Renal cortex interstitium (tissue), 15 donors: ENCODE measurements around the gene ERVMER34-1. TPM values are rescaled to one million over a fixed set of nuclear protein-coding genes. Genes with fewer than 3 reads are reported as not detected.

ENCODE experiments used
- DNase-seq, 11 donors: peaks; one replicate each; pipeline ENCODE4 v3.0.0-alpha.2; 2013; ENCODE audit warnings: low read depth in 9 of 11, low spot score in 4 of 11; ENCODE audit errors: extremely low read depth in 1 of 11
- long read RNA-seq, 16 experiments: transcript quantifications; one replicate each; lab custom pipeline, GENCODE V29; 2026
- polyA plus RNA-seq, 3 donors: library from polyadenylated mRNA; unstranded; fragments of 120-200 nt; gene quantifications; one replicate each; pipeline ENCODE4 v1.2.1, GENCODE V29; 2013; ENCODE audit not compliant: insufficient read length in 3 of 3

The ERVMER34-1 gene, protein sequence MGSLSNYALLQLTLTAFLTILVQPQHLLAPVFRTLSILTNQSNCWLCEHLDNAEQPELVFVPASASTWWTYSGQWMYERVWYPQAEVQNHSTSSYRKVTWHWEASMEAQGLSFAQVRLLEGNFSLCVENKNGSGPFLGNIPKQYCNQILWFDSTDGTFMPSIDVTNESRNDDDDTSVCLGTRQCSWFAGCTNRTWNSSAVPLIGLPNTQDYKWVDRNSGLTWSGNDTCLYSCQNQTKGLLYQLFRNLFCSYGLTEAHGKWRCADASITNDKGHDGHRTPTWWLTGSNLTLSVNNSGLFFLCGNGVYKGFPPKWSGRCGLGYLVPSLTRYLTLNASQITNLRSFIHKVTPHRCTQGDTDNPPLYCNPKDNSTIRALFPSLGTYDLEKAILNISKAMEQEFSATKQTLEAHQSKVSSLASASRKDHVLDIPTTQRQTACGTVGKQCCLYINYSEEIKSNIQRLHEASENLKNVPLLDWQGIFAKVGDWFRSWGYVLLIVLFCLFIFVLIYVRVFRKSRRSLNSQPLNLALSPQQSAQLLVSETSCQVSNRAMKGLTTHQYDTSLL
- 1 to 10 TPM; 3.3 to 4.1 (median 3.9) TPM for polyA plus RNA-seq
- long read RNA-seq, donor 1, result 0 reads
- long read RNA-seq, donor 2, partial matches to known transcripts, result 0 of 1 reads
- long read RNA-seq, donor 2, other reads (novel, unspliced or antisense), result 0 of 1 reads
- long read RNA-seq, donor 3, partial matches to known transcripts, result 0 of 3 reads
- long read RNA-seq, donor 3, other reads (novel, unspliced or antisense), result 0 of 3 reads
- long read RNA-seq, donor 4, partial matches to known transcripts, result 0 of 1 reads
- long read RNA-seq, donor 4, other reads (novel, unspliced or antisense), result 0 of 1 reads
- long read RNA-seq, donor 5, result 0 reads
- long read RNA-seq, donor 6, partial matches to known transcripts, result 0 of 2 reads
- long read RNA-seq, donor 6, other reads (novel, unspliced or antisense), result 0 of 2 reads
- long read RNA-seq, donor 7, partial matches to known transcripts, result 0 of 1 reads
- long read RNA-seq, donor 7, other reads (novel, unspliced or antisense), result 0 of 1 reads
- long read RNA-seq, donor 8, result 0 reads
- long read RNA-seq, donor 9, partial matches to known transcripts, result 0 of 1 reads
- long read RNA-seq, donor 9, other reads (novel, unspliced or antisense), result 0 of 1 reads
- long read RNA-seq, donor 10, partial matches to known transcripts, result 0 of 1 reads
- long read RNA-seq, donor 10, other reads (novel, unspliced or antisense), result 0 of 1 reads
- long read RNA-seq, donor 11, partial matches to known transcripts, result 0 of 2 reads
- long read RNA-seq, donor 11, other reads (novel, unspliced or antisense), result 0 of 2 reads
- long read RNA-seq, donor 12, partial matches to known transcripts, result 51 of 129 reads
- long read RNA-seq, donor 12, other reads (novel, unspliced or antisense), result 77 of 129 reads
- long read RNA-seq, donor 13, result 0 reads
- long read RNA-seq, donor 14, partial matches to known transcripts, result 0 of 1 reads
- long read RNA-seq, donor 14, other reads (novel, unspliced or antisense), result 0 of 1 reads
- long read RNA-seq, donor 15, result 0 reads
- long read RNA-seq, donor 16, result 0 reads

DNA sequence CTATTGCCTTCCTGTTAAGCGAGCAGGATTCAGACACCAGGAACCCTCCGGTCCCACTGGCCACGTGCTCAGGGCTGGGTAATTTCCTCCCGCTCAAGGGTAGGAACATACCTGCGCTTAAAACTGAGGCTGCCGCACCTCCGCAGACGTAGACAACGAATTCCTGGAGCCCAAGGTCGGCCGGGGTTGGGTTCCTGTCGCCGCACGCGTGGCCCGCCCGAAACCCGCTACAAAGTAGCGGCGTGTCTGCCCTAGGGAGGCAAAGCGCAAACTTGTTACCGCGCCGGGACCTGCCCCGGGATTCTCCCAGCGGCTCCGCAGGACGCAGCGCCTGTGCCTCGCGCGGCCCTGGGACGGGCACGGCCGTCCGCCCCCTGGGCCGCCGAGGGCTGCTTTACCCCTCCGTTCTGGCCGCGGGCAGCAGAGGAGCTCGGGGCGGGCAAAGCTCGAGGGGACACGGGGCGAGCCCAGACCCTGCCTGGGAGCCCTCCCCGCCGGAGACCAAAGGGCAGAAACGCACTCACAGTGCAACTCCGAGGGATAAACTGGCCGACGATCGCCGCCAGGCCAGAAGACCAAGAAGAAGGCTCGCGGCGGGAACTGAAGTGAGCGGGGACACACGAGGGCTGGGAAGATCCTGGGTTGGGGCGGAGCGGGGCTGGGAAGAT, at the start of gene ERVMER34-1:
Gene ERVMER34-1 (minus strand): TSS at position 607 of the 668 bp plus-strand sequence. CDS start 5,905 bp downstream, outside the sequence.
- peak in 5 of 11 donors; percentile 31 to 47 (median 35) for DNase-seq

DNA sequence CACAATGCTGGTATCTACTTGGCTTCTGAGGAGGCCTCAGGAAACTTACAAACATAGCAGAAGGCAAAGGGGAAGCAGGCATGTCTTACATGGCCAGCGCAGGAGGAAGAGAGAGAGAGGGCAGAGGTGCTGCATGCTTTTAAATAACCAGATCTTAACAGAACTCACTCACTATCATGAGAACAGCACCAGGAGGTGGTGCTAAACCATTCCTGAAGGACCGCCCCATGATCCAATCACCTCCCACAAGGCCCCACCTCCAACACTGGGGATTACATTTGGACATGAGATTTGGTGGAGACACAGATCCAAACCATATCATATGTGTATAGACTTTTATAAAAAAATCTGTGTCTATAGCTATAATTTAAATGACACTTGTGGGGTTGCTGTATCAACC, 48.6 kb upstream of the ERVMER34-1 start:
- no peak for DNase-seq

DNA sequence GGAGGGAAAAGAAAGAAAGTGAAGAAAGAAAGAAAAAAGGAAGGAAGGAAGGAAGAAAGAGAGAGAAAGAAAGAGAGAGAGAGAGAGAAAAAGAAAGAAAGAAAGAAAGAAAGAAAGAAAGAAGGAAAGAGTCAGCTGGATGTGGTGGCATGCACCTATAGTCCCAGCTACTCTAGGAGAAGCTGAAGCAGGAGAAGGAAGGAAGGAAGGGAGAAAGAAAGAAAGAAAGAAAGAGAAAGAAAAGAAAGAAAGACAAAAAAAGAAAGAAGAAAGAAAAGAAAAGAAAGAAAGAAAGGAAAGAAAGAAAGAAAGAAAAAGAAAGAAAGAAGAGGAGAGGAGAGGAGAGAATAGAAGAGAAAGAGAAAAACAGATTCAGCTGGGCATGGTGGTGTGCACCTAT, 44.3 kb upstream of the ERVMER34-1 start:
- DNase-seq, result no peak

DNA sequence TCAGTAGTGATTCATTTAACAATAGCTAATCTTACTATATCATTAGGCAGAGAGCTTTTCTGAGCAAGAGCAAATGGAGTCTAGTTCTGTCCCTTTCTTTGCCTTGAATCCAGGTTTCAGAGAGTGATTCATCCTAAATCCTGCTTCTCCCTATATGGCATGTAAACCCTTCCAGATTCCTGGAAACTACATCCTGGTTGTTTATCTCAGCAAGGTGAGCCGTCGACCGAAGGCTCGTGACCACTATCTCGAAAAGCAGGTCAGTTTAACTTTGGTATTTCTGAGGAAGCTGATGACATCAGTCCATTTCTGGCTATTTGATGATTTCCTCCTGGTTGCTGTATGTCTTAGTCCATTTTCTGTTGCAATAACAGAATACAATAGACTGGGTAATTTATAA, 40.7 kb upstream of the ERVMER34-1 start:
- no peak for DNase-seq

DNA sequence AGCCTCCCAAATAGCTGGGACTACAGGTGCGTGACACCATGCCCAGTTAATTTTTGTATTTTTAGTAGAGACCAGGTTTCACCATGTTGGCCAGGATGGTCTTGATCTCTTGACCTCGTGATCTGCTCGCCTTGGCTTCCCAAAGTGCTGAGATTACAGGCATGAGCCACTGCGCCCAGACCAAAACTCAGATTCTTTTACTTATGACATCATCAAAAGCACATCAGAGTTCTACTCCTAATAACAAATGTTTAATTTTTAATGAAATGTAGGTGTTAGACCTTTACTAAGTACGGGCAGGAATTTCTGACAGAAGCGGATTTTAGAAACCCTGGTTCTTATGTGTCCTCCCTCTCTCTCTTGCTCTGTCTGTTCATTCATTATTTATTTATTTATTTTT, 38.5 kb upstream of the ERVMER34-1 start:
- DNase-seq, result no peak

DNA sequence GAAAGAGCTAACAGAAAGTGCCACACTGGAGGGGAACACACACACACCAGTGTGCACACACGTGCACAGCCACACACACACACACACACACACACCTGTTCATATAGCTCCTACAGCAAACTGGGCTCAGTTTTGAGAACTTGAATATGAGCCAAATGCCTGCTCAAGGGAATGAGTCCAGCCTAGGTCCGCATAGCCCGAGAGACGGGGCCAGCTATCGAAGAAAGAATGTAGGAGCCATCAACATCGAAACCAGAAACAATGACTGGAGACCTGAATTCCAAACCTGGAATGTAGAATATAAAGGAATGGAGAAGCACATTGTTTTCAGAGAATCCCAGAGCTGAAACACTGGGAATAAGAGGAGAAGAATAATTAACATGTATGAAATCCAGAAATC, 37.6 kb upstream of the ERVMER34-1 start:
- no peak for DNase-seq

DNA sequence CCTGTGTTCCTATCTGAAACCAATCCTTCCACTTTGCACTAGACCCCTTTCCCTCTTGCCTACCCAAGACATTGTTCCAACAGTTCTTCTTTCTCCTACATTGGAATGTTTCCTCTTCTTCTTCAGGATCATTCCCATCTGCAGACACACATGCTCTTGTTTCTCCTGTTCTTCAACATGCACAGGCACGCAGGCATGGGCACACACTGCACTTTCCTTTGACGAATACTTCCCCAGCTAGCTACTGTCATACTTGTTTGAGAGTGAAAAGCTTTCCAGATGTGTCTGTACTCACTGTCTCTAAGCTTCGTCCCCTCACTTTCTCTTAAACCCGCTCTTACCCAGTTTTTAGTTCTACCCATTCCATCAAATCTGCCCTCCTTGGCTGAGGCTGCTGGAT, 31.8 kb upstream of the ERVMER34-1 start:
- no peak for DNase-seq

DNA sequence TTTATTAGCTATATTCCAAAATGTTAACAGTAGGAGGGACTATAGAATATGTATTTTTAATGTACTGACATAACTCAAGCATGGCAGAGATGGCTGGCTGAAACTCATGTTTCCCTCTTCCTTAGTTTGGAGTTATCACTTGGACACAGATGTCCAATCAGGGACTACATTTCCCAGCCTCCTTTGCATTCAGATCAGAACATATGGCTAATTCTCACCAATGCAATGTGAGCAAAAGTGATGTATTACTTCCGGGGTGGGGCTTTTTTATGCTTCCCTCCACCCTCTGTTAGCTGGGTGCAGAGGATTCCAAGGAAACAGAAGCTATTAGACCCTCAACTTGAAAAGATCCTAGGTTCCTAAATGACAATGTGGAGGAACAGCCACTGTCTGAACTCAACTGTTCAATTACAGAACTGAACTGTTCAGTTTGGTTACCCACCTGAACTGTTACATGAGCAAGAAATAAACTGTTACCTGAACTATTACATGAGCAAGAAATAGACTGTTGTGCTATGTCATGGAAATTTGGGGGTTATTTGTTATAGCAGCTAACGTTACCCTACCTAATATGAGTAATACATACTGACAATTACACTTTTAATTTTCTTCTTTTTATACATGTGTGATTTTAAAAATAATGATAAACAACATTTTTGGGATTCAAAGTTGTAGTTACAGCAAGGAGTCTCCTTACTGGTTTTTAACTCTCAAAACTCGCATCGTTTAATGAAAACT, 29.6 kb upstream of the ERVMER34-1 start:
- DNase-seq, result no peak

DNA sequence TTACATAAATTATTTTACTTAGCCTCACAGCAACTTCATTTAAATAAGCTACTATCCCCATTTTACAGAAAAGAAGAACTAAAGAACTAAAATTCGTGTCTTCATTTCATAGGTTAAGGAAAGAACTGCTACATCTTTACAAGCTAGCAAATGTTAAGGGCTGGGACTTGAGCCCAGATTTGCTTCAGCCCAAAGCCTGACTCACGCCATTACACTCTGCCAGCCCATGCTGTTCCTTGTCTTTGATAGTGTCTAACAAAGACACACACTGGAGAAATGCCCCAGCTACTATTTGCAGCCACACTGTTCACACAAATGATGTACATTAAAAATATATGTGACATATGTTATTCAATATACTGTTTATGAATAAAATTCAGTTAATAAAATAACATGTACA, 29.0 kb upstream of the ERVMER34-1 start:
- no peak for DNase-seq

DNA sequence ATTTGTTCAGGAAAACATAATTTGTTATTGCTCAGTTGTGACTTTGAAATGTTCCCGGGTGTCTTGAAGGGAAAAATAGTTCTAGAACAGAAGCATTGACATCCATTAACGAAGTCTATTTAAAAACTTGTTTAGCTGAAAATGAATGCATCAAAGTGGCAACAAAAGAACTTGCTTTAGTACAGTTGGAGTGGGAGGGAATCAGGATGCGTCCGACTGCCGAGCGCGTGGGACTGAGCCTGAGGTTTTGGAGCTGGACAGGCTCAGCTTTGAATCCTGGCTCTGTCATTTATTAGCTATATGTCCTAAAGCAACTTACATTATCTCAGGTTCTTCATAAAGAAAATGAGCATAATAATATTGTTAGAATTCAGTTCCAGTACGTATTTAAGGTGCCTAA, 9.0 kb upstream of the ERVMER34-1 start:
- DNase-seq, result no peak

DNA sequence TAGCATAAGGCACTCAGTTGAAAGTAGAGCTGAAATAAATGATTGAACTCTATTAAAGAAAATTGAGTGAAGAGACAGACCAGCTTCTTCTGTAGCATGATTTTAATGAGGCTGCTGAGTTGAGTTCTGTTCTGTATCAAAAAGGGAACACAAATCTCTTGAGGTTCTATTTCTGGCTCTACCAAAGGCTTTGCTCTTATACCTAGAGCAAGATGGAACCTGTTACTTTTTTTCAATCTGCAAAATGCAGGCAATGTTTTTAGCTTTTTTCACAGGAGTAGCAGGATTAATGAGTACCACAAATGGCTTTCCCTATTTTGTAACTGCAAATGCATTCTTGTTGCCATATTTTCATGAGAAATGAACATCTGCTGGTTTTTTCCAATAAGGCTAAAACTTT, 4.2 kb upstream of the ERVMER34-1 start:
- DNase-seq, result no peak

DNA sequence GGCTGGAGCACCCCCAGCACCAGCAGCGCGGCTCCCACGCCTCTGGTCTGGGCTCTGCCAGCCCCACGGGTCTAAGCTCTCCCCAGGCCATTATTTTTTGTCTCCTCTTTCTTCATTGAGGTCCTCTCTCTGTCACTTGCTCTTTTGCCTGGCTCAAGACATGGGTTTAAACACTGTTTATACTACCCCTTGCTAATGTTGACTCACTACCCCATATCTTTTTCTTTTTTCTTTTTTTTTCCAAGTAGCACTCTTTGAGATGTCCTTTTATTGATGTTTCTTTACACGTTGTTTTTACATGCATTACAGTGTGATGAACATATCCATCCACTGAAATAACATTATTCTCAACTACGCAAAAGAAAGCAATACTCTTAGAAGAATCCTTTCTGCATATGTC, 1.7 kb upstream of the ERVMER34-1 start:
- DNase-seq, result no peak

DNA sequence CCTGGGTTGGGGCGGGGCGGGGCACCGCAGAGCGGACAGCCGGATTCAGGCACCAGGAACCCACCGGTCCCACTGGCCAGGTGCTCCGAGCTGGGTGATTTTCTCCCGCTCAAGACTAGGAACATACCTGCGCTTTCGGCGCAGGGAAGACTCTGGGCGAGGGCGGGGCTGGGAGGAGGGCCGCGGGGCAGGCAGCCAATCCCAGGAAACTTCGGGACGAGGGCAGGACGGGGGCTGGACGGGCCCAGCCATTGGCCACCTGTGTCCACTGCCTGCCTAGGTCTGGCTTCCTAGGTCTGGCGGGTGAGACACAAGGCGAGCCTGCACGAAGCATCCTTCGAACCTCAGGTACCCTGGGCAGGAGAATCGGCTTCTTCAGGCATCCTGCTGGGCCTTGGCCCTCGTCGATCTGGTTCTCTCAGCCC, 274 bp upstream of the ERVMER34-1 start:
- DNase-seq, result peak in 9 of 11 donors; percentile 23 to 58 (median 48)

DNA sequence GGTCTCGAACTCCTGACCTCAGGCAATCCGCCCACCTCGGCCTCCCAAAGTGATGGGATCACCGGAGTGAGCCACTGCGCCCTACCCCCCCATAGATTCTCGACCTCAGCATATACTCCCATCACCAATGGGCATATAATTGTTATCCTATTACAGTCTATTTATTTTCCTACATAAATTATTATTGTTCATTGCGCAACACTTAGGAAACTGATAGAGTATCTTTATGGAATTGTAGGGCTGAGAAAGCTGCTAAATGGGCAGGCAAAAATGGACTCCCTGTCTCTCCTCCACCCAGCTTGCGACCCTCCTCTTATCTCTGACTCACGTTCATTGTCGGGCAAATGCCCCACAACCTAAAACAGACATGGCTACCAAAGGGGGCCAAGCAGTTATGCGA, 1.0 kb downstream of the ERVMER34-1 start:
- DNase-seq, result no peak

DNA sequence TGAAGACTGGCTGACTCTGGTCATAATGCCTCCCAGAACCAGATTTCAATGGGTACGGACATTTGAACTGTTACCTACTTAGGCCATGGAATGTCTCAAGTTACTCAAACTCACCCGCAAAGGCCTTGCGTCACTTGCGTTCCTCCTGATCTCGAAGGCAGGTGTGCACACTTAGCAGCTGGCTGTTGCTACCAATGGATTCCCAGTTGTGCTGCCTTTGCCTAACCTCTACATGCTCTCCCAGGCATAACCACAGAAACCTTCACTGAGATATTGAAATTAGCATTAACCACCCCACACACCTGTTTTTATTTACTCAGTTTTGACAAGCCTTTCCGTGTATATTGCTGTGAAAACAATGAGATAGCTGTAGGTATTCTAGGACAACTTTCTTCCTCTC, 2.8 kb downstream of the ERVMER34-1 start:
- no peak for DNase-seq

DNA sequence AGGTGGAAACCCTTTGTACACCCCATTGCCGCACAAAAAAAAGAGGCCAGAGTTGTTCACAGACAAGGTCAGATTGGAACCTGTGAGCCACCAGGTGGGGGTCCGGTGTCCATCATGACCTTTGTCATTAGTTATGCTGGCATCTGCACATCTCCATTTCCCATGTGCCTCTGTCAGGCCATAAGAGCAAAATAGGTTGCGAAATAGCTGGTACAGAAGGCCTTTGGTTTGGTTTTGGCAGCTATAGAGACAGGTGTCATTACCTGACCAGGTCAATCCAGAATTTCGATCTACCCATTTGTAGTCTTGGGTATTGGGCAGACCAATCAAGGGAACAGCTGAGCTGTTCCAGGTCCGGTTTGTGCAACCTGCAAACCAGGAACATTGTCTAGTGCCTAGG, 6.6 kb downstream of the ERVMER34-1 start:
- DNase-seq, result no peak

DNA sequence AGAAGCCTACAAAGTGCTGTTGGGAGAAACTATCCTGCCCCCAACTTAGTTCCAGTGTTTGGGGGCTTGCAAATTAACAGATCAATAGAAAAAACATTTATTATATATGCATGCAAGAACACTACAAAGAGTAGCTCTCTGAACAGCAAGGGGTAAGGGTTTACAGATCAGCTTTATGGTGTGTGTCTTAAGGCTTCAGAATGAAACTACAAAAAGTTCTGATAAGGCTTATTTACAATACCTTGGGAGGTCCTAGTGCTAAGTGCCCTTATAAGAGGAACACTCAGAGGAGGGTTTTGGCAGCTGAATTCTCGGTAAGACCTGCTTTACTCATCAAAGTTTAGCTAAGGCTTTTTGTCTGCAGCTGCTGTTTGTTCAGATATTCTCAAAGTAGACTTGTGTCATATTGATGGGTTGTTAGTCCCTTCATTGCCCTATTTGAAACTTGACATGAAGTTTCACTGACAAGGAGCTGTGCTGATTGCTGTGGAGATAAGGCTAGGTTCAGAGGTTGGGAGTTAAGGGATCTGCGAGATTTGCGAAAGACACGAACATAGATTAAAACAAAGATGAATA, 7.7 kb downstream of the ERVMER34-1 start:
- no peak for DNase-seq
